Activated T-helper 1 cell treated with anti-CD3 and anti-CD28 coated beads, Interleukin-12 subunit alpha, Interleukin-12 subunit beta, Interleukin-2, Interleukin-4 antibody, amounts not matched to agents 30 ng/mL and 10 ng/mL and 1 ng/mL, durations not matched to agents 14 hours and 24 hours and 36 hours (primary cell): ENCODE data around the gene ASTN2. TPM values are rescaled to one million over a fixed set of nuclear protein-coding genes. Genes with fewer than 3 reads are reported as not detected.

Experiments
- DNase-seq: peaks from one replicate; pipeline ENCODE4 v3.0.0; 2021; ENCODE audit warnings: low spot score
- H3K27ac Mint-ChIP-seq: one replicate; pipeline ENCODE4 v1.8.0; 2021; ENCODE audit warnings: mild to moderate bottlenecking, mixed read lengths
- H3K27me3 Mint-ChIP-seq: one replicate; pipeline ENCODE4 v1.8.0; 2022; ENCODE audit warnings: mild to moderate bottlenecking, moderate library complexity, mixed read lengths; ENCODE audit not compliant: insufficient read depth
- H3K36me3 Mint-ChIP-seq: one replicate; pipeline ENCODE4 v1.8.0; 2021; ENCODE audit warnings: low read depth, mixed read lengths
- H3K4me1 Mint-ChIP-seq: one replicate; pipeline ENCODE4 v1.8.0; 2021; ENCODE audit warnings: low read depth, mixed read lengths
- H3K4me3 Mint-ChIP-seq: one replicate; pipeline ENCODE4 v1.8.0; 2021; ENCODE audit warnings: mild to moderate bottlenecking, moderate library complexity, mixed read lengths
- H3K9me3 Mint-ChIP-seq: one replicate; pipeline ENCODE4 v1.8.0; 2021; ENCODE audit warnings: mixed read lengths
- intact Hi-C: fragments of 100-400 bp; cut with micrococcal nuclease; formaldehyde crosslinking; loops from one replicate; pipeline ENCODE4 v1.15.1; 2024
- total RNA-seq: library from RNA; stranded (reverse); gene quantifications from 2 replicates; pipeline ENCODE4 v1.2.3, GENCODE V29; 2022

ASTN2 gene
- total RNA-seq, 1 donor from 2014 or later: 3.3 TPM

GRCh38 chr9:116774421-116775180 is 640.3 kb downstream of the ASTN2 start:
- Mint-ChIP-seq H3K36me3 (no peaks in the 10 kb centered on the region), H3K9me3 (no peaks in the 10 kb centered on the region), H3K27me3 (no peaks in the 10 kb centered on the region), H3K4me1 (no peaks in the 10 kb centered on the region), H3K4me3 (no peak overlapping the region), H3K27ac (no peak overlapping the region)
- intact Hi-C loops: no loop called here
- no peak for DNase-seq

- Mint-ChIP-seq H3K4me1 (no peaks in the 10 kb centered on the region), H3K27ac (no peak overlapping the region), H3K27me3 (no peaks in the 10 kb centered on the region), H3K9me3 (no peaks in the 10 kb centered on the region), H3K36me3 (no peaks in the 10 kb centered on the region), H3K4me3 (no peak overlapping the region)
- intact Hi-C loops: no loop called here
- no peak for DNase-seq
Measured at GRCh38 chr9:116767219-116767618, 647.6 kb downstream of the ASTN2 start.

GRCh38 chr9:116765011-116765410 is 649.8 kb downstream of the ASTN2 start:
- no peak for DNase-seq
- Mint-ChIP-seq H3K27ac (no peak overlapping the region), H3K4me3 (no peak overlapping the region), H3K27me3 (no peaks in the 10 kb centered on the region), H3K36me3 (no peaks in the 10 kb centered on the region), H3K4me1 (no peaks in the 10 kb centered on the region), H3K9me3 (no peaks in the 10 kb centered on the region)
- intact Hi-C loops: no loop called here

GRCh38 chr9:116763770-116764169 is 651.1 kb downstream of the ASTN2 start:
- intact Hi-C loops: no loop called here
- H3K4me1 Mint-ChIP-seq: no peaks in the 10 kb centered on the region

GRCh38 chr9:116760636-116761035 is 654.2 kb downstream of the ASTN2 start:
- no peak overlapping the region for H3K27ac Mint-ChIP-seq
- intact Hi-C loops: no loop called here
- H3K4me1 Mint-ChIP-seq: no peaks in the 10 kb centered on the region
- no peaks in the 10 kb centered on the region for H3K36me3 Mint-ChIP-seq
- H3K4me3 Mint-ChIP-seq: no peak overlapping the region
- no peak for DNase-seq
- peaks cover 5% of the 10 kb centered on the region for H3K27me3 Mint-ChIP-seq
- H3K9me3 Mint-ChIP-seq: no peaks in the 10 kb centered on the region

More at GRCh38 chr9:116763770-116764169, 651.1 kb downstream of the ASTN2 start:
- H3K27ac Mint-ChIP-seq: no peak overlapping the region
- no peak for DNase-seq
- H3K9me3 Mint-ChIP-seq: no peaks in the 10 kb centered on the region
- H3K36me3 Mint-ChIP-seq: no peaks in the 10 kb centered on the region
- no peaks in the 10 kb centered on the region for H3K27me3 Mint-ChIP-seq
- H3K4me3 Mint-ChIP-seq: no peak overlapping the region

- no peak for DNase-seq
- intact Hi-C loops: no loop called here
- Mint-ChIP-seq H3K4me3 (no peak overlapping the region), H3K27ac (no peak overlapping the region), H3K27me3 (peaks cover 5% of the 10 kb centered on the region), H3K36me3 (no peaks in the 10 kb centered on the region), H3K9me3 (no peaks in the 10 kb centered on the region), H3K4me1 (no peaks in the 10 kb centered on the region)
Measured at GRCh38 chr9:116757030-116757429, 657.8 kb downstream of the ASTN2 start.

GRCh38 chr9:116753389-116753788 is 661.5 kb downstream of the ASTN2 start:
- intact Hi-C loops: no loop called here
- Mint-ChIP-seq H3K9me3 (no peaks in the 10 kb centered on the region), H3K4me3 (no peak overlapping the region), H3K4me1 (no peaks in the 10 kb centered on the region), H3K36me3 (no peaks in the 10 kb centered on the region), H3K27ac (no peak overlapping the region), H3K27me3 (peaks cover 5% of the 10 kb centered on the region)
- DNase-seq: no peak

- Mint-ChIP-seq H3K27me3 (no peaks in the 10 kb centered on the region), H3K4me1 (no peaks in the 10 kb centered on the region), H3K27ac (no peak overlapping the region), H3K9me3 (no peaks in the 10 kb centered on the region), H3K4me3 (no peak overlapping the region), H3K36me3 (no peaks in the 10 kb centered on the region)
- DNase-seq: no peak
- intact Hi-C loops: no loop called here
Measured at GRCh38 chr9:116750510-116750909, 664.3 kb downstream of the ASTN2 start.

- intact Hi-C loops: no loop called here
- no peaks in the 10 kb centered on the region for H3K4me1 Mint-ChIP-seq
- H3K4me3 Mint-ChIP-seq: no peak overlapping the region
- peaks cover 3% of the 10 kb centered on the region for H3K27me3 Mint-ChIP-seq
- H3K36me3 Mint-ChIP-seq: no peaks in the 10 kb centered on the region
- no peaks in the 10 kb centered on the region for H3K9me3 Mint-ChIP-seq
- H3K27ac Mint-ChIP-seq: no peak overlapping the region
- DNase-seq: no peak
Measured at GRCh38 chr9:116749772-116750171, 665.1 kb downstream of the ASTN2 start.

- intact Hi-C loops: no loop called here
- peaks cover 3% of the 10 kb centered on the region for H3K27me3 Mint-ChIP-seq
Measured at GRCh38 chr9:116749176-116749575, 665.7 kb downstream of the ASTN2 start.

GRCh38 chr9:116741742-116742141 is 673.1 kb downstream of the ASTN2 start:
- H3K4me1 Mint-ChIP-seq: peaks cover 6% of the 10 kb centered on the region
- DNase-seq: no peak

More at GRCh38 chr9:116749176-116749575, 665.7 kb downstream of the ASTN2 start:
- Mint-ChIP-seq H3K36me3 (no peaks in the 10 kb centered on the region), H3K4me3 (no peak overlapping the region), H3K9me3 (no peaks in the 10 kb centered on the region), H3K27ac (no peak overlapping the region), H3K4me1 (no peaks in the 10 kb centered on the region)
- no peak for DNase-seq

GRCh38 chr9:116741086-116741740 is 673.6 kb downstream of the ASTN2 start:
- Mint-ChIP-seq H3K27me3 (peaks cover 4% of the 10 kb centered on the region), H3K27ac (no peak overlapping the region), H3K4me1 (peaks cover 8% of the 10 kb centered on the region), H3K36me3 (no peaks in the 10 kb centered on the region), H3K9me3 (no peaks in the 10 kb centered on the region), H3K4me3 (no peak overlapping the region)
- intact Hi-C loops: no loop called here
- no peak for DNase-seq

More at GRCh38 chr9:116741742-116742141, 673.1 kb downstream of the ASTN2 start:
- H3K27me3 Mint-ChIP-seq: peaks cover 3% of the 10 kb centered on the region
- H3K27ac Mint-ChIP-seq: no peak overlapping the region
- no peaks in the 10 kb centered on the region for H3K9me3 Mint-ChIP-seq
- H3K36me3 Mint-ChIP-seq: no peaks in the 10 kb centered on the region
- H3K4me3 Mint-ChIP-seq: no peak overlapping the region
- intact Hi-C loops: no loop called here

- Mint-ChIP-seq H3K36me3 (no peaks in the 10 kb centered on the region), H3K27me3 (peaks cover 5% of the 10 kb centered on the region), H3K9me3 (no peaks in the 10 kb centered on the region), H3K4me3 (no peak overlapping the region), H3K27ac (no peak overlapping the region), H3K4me1 (peaks cover 8% of the 10 kb centered on the region)
- DNase-seq: peak; percentile 27
- intact Hi-C loops: loop anchor here (1.0 to 10.0 kb wide), 2 partner anchors 123 to 818 kb away; no protein-coding TSS in a partner anchor
Measured at GRCh38 chr9:116737152-116737546, 677.7 kb downstream of the ASTN2 start.
